HepG2 (cell line): ENCODE data around the gene IGF2. TPM values are rescaled to one million over a fixed set of nuclear protein-coding genes. Genes with fewer than 3 reads are reported as not detected.
A peak's percentile ranks its signal among the peaks of the same experiment; 100 is the strongest.

Experiments used
- GATA4 ChIP-seq: sonication (generic); IDR thresholded peaks from 2 replicates; pipeline ENCODE4 v1.6.1; 2016; ENCODE audit warnings: antibody characterized with exemption, low read depth, borderline replicate concordance
- PLRG1 ChIP-seq: fragments of 450-650 bp; conservative IDR thresholded peaks from 2 replicates; pipeline ENCODE4 v1.6.1; 2016
- PTBP1 ChIP-seq: fragments of 200-400 bp; formaldehyde crosslinking; IDR thresholded peaks from 2 replicates; pipeline ENCODE4 v1.6.1; 2018; ENCODE audit warnings: low read length, low read depth; ENCODE audit not compliant: poor library complexity, severe bottlenecking
- ZNF224 ChIP-seq: sonication (generic); formaldehyde crosslinking; IDR thresholded peaks from 2 replicates; pipeline ENCODE4 v1.5.0; 2020; ENCODE audit warnings: mild to moderate bottlenecking, missing genetic modification reagents
- ZNF33A ChIP-seq: sonication (generic); formaldehyde crosslinking; IDR thresholded peaks from 2 replicates; pipeline ENCODE4 v1.5.1; 2020; ENCODE audit warnings: missing genetic modification reagents, mild to moderate bottlenecking, moderate library complexity, borderline replicate concordance
- ZNF615 ChIP-seq: sonication (generic); formaldehyde crosslinking; IDR thresholded peaks from 2 replicates; pipeline ENCODE4 v1.5.0; 2020; ENCODE audit warnings: mild to moderate bottlenecking, missing genetic modification reagents, borderline replicate concordance
- ZNF781 ChIP-seq: sonication (generic); formaldehyde crosslinking; IDR thresholded peaks from 2 replicates; pipeline ENCODE4 v1.5.1; 2020; ENCODE audit warnings: borderline replicate concordance, mild to moderate bottlenecking, missing genetic modification reagents; ENCODE audit errors: not compliant biosample characterization
- ZNF841 ChIP-seq: sonication (generic); formaldehyde crosslinking; IDR thresholded peaks from 2 replicates; pipeline ENCODE4 v1.8.1; 2023; ENCODE audit warnings: missing genetic modification reagents, borderline replicate concordance
- ZSCAN25 ChIP-seq: sonication (generic); formaldehyde crosslinking; IDR thresholded peaks from 2 replicates; pipeline ENCODE4 v1.8.0; 2022; ENCODE audit warnings: mild to moderate bottlenecking, missing genetic modification reagents
- polyA plus RNA-seq, 8 experiments: library from polyadenylated mRNA; depleted of rRNA in 3 of 8; stranded (reverse) in 7 of 8; unstranded in 1 of 8; fragments of >200 nt; fragmentation: Illumina TruSeq in 4 of 8; extraction: Trizol in 4 of 8; gene quantifications; 2 replicates each; pipeline versions ENCODE4 v1.2.1 to v1.2.3, GENCODE V29; 2011 to 2016; ENCODE audit warnings: low read depth in 4 of 8, missing spikeins in 1 of 8, mixed read lengths in 1 of 8; ENCODE audit not compliant: insufficient read depth in 1 of 8
- total RNA-seq, 5 experiments: library from RNA; depleted of rRNA; stranded (reverse); fragments of >200 nt; fragmentation: Illumina TruSeq; extraction: Trizol; gene quantifications; 2 replicates each; pipeline ENCODE4 v1.2.3, GENCODE V29; 2016; ENCODE audit warnings: low read depth in 1 of 5
- TF ChIP-seq, protein P1 (sequence below): sonication (generic); formaldehyde crosslinking; IDR thresholded peaks from 2 replicates; pipeline ENCODE4 v1.5.1; 2020; ENCODE audit warnings: mild to moderate bottlenecking, missing genetic modification reagents, borderline replicate concordance
- TF ChIP-seq, protein P2 (sequence below): IDR thresholded peaks from 2 replicates; pipeline ENCODE4 v1.6.1; 2016; ENCODE audit warnings: missing compliant biosample characterization, missing genetic modification reagents, borderline replicate concordance
- TF ChIP-seq, protein P3 (sequence below): sonication (generic); formaldehyde crosslinking; IDR thresholded peaks from 2 replicates; pipeline ENCODE4 v1.5.1; 2020; ENCODE audit warnings: missing genetic modification reagents, mild to moderate bottlenecking, borderline replicate concordance

IGF2 gene
- total and polyA plus RNA-seq, 2 of the 13 experiments (the other 11 are each of a cell fraction or from before 2014, with no cell fraction given), result 79.1 to 254 TPM

DNA sequence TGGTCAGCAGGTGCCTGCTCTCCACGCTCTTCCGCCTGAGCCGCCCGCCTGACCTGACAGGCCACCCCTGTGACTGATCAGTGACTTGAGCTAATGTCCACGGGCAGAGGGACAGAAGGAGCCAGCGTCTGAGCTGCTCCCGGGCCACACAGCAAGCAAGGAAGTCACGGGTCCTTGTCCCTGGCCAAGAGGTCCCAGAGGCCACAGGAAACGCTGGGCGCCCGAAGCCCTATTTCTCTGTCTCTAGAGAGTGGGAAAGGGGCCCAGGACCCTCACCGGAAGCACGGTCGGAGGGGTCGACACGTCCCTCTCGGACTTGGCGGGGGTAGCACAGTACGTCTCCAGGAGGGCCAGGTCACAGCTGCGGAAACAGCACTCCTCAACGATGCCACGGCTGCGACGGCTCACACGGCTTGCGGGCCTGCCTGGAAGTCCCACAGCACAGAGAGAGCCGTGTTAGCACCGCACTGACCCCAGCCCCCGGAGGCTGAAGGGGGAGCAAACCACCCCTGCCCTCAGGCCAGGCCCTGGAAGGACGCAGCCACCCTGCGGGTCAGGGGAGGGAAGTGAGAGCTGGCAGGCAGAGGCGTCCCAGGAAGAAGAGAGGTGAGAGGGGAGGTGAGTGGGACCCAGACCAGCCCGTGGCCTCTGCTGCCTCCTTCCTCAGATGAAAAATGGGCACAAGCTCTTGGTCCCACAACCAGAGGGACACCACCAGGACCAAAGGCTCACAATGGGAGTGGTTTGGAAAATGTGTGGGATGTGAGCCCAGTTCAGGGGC is 5.8 kb downstream of the IGF2 start (continued):
- TF ChIP-seq, protein P1, sequence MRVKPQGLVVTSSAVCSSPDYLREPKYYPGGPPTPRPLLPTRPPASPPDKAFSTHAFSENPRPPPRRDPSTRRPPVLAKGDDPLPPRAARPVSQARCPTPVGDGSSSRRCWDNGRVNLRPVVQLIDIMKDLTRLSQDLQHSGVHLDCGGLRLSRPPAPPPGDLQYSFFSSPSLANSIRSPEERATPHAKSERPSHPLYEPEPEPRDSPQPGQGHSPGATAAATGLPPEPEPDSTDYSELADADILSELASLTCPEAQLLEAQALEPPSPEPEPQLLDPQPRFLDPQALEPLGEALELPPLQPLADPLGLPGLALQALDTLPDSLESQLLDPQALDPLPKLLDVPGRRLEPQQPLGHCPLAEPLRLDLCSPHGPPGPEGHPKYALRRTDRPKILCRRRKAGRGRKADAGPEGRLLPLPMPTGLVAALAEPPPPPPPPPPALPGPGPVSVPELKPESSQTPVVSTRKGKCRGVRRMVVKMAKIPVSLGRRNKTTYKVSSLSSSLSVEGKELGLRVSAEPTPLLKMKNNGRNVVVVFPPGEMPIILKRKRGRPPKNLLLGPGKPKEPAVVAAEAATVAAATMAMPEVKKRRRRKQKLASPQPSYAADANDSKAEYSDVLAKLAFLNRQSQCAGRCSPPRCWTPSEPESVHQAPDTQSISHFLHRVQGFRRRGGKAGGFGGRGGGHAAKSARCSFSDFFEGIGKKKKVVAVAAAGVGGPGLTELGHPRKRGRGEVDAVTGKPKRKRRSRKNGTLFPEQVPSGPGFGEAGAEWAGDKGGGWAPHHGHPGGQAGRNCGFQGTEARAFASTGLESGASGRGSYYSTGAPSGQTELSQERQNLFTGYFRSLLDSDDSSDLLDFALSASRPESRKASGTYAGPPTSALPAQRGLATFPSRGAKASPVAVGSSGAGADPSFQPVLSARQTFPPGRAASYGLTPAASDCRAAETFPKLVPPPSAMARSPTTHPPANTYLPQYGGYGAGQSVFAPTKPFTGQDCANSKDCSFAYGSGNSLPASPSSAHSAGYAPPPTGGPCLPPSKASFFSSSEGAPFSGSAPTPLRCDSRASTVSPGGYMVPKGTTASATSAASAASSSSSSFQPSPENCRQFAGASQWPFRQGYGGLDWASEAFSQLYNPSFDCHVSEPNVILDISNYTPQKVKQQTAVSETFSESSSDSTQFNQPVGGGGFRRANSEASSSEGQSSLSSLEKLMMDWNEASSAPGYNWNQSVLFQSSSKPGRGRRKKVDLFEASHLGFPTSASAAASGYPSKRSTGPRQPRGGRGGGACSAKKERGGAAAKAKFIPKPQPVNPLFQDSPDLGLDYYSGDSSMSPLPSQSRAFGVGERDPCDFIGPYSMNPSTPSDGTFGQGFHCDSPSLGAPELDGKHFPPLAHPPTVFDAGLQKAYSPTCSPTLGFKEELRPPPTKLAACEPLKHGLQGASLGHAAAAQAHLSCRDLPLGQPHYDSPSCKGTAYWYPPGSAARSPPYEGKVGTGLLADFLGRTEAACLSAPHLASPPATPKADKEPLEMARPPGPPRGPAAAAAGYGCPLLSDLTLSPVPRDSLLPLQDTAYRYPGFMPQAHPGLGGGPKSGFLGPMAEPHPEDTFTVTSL (CRISPR knock-in tag), result 0 out of 2 replicates have a peak, but pooled peaks have one; percentile 34
- TF ChIP-seq ZNF841 (CRISPR knock-in tag) (no peak), ZNF781 (CRISPR knock-in tag) (no peak), ZSCAN25 (CRISPR knock-in tag) (no peak), ZNF224 (CRISPR knock-in tag) (no peak), PLRG1 (no peak), PTBP1 (no peak), ZNF615 (CRISPR knock-in tag) (no peak), GATA4 (peak; percentile 67; the same call in 1 of the 2 replicates), ZNF33A (CRISPR knock-in tag) (0 out of 2 replicates have a peak, but pooled peaks have one; percentile 70)
- TF ChIP-seq, protein P2, sequence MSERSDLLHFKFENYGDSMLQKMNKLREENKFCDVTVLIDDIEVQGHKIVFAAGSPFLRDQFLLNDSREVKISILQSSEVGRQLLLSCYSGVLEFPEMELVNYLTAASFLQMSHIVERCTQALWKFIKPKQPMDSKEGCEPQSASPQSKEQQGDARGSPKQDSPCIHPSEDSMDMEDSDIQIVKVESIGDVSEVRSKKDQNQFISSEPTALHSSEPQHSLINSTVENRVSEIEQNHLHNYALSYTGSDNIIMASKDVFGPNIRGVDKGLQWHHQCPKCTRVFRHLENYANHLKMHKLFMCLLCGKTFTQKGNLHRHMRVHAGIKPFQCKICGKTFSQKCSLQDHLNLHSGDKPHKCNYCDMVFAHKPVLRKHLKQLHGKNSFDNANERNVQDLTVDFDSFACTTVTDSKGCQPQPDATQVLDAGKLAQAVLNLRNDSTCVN (CRISPR knock-in tag), result no peak
- TF ChIP-seq, protein P3, sequence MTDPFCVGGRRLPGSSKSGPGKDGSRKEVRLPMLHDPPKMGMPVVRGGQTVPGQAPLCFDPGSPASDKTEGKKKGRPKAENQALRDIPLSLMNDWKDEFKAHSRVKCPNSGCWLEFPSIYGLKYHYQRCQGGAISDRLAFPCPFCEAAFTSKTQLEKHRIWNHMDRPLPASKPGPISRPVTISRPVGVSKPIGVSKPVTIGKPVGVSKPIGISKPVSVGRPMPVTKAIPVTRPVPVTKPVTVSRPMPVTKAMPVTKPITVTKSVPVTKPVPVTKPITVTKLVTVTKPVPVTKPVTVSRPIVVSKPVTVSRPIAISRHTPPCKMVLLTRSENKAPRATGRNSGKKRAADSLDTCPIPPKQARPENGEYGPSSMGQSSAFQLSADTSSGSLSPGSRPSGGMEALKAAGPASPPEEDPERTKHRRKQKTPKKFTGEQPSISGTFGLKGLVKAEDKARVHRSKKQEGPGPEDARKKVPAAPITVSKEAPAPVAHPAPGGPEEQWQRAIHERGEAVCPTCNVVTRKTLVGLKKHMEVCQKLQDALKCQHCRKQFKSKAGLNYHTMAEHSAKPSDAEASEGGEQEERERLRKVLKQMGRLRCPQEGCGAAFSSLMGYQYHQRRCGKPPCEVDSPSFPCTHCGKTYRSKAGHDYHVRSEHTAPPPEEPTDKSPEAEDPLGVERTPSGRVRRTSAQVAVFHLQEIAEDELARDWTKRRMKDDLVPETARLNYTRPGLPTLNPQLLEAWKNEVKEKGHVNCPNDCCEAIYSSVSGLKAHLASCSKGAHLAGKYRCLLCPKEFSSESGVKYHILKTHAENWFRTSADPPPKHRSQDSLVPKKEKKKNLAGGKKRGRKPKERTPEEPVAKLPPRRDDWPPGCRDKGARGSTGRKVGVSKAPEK, result peak; percentile 53; the same call in 1 of the 2 replicates
